ENCODE measurements around the gene MRC2. TPM values are rescaled to one million over a fixed set of nuclear protein-coding genes. Genes with fewer than 3 reads are reported as not detected.

Gene MRC2
- total RNA-seq, 2 donors from 2014 or later = 7.0 to 22.1 TPM

DNA sequence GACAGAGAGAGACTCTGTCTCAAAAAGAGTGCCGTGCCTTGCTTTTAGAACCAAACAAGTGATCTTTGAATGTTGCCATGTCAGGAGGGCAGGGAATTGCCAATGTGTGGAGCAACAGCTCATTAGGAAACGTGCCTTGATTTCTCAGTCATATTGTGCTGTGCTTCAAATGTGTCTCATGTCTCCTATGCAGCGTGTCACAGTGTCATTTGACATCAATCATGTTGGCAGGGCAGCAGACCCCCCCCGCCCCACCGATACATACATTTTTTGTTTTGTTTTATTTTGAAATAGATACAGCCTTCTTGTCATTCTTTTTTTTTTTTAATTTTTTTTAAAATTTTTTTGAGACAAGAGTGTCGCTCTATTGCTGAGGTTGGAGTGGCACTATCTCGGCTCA lies 22.1 kb downstream of the MRC2 start:
- 82 to 85% methylated on average over 7 of the region's 7 CpGs for WGBS, 2 donors
- no peak overlapping the region for H3K27ac ChIP-seq
- intact Hi-C loops (cut with DNase I) = no loop called here
- peaks cover 17% of the 10 kb centered on the region for H3K4me1 ChIP-seq
- H3K27me3 ChIP-seq = no peaks in the 10 kb centered on the region
- no peaks in the 10 kb centered on the region for H3K36me3 ChIP-seq (replicated peaks in 1 of 2; ENCODE audit: insufficient read depth in 1 of 2, low read depth in 2 of 2)
- ATAC-seq (no peak), DNase-seq (no peak)
- TF ChIP-seq POLR2A (IDR thresholded peaks at IDR 0.05) = no peak
- TF ChIP-seq, protein P1, sequence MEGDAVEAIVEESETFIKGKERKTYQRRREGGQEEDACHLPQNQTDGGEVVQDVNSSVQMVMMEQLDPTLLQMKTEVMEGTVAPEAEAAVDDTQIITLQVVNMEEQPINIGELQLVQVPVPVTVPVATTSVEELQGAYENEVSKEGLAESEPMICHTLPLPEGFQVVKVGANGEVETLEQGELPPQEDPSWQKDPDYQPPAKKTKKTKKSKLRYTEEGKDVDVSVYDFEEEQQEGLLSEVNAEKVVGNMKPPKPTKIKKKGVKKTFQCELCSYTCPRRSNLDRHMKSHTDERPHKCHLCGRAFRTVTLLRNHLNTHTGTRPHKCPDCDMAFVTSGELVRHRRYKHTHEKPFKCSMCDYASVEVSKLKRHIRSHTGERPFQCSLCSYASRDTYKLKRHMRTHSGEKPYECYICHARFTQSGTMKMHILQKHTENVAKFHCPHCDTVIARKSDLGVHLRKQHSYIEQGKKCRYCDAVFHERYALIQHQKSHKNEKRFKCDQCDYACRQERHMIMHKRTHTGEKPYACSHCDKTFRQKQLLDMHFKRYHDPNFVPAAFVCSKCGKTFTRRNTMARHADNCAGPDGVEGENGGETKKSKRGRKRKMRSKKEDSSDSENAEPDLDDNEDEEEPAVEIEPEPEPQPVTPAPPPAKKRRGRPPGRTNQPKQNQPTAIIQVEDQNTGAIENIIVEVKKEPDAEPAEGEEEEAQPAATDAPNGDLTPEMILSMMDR (IDR thresholded peaks at IDR 0.05) = no peak
- no peak overlapping the region for H3K4me3 ChIP-seq
- H3K9me3 ChIP-seq = no peaks in the 10 kb centered on the region

DNA sequence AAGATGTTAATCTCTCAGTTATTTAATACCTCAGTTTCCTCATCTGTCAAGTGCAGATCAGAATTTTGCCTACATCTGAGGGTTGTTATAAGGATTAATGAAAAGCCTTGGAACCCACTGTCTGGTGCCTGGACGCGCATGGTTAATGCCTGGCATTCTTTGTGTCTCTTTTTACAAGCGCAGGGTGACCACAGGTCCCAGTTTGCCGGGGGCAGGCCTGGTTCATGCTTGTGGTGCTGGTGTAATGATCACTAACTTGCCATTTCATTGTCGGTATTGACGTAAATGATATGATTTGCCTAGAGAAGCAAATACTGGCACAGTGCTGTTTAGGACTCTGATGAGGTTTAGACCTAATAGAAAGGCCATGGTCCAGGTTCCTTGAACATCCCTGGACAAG lies 23.1 kb downstream of the MRC2 start:
- no peak overlapping the region for H3K27ac ChIP-seq
- no peak for DNase-seq
- no peaks in the 10 kb centered on the region for H3K27me3 ChIP-seq
- no peaks in the 10 kb centered on the region for H3K9me3 ChIP-seq
- H3K4me3 ChIP-seq = no peak overlapping the region
- TF ChIP-seq POLR2A (IDR thresholded peaks at IDR 0.05) = no peak
- TF ChIP-seq, protein P1 (IDR thresholded peaks at IDR 0.05) = no peak
- H3K4me1 ChIP-seq = peaks cover 17% of the 10 kb centered on the region
- WGBS, 2 donors = 75 to 86% methylated on average over 6 of the region's 6 CpGs
- no peaks in the 10 kb centered on the region for H3K36me3 ChIP-seq (replicated peaks in 1 of 2; ENCODE audit: insufficient read depth in 1 of 2, low read depth in 2 of 2)
- intact Hi-C loops (cut with DNase I) = no loop called here
- no peak for ATAC-seq

DNA sequence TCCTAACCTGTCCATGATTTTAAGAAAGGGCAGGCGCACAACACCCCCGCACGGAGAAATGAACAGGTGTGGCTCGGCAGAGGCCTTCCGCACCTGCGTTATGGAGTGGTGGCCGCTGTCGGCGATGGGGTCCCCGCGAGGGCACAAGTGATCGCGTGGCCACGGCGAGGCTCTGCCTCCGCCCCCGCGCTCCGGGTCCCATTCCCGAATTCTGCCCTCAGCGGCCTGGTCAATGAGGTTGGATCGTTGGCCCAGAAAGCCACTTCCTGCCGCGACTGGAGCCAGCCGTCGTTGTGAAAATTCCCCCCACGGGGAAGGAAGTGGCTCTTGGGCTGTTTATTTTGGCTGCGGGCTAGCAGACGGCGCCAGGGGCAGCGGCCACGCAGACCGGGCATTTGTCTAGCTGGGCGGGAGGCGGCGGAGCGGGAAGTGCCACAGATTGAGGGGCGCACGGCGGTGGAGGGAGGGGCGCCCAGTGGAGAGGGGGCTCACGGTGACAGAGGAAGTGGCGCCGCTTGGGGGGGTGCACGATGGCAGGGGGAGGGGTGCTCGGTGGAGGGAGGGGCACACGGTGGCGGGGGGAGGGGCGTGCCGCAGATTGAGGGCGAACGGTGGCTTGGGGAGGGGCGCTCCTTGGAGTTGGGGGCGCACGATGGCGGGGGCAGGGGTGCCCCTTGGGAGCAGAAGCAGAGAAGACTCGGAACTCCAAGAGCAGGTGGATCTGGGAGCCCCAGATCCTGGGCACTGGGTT lies 25.0 kb downstream of the MRC2 start:
- intact Hi-C loops (cut with DNase I) = no loop called here

GRCh38 chr17:62653002-62653825 lies 25.7 kb downstream of the MRC2 start:
- peak overlapping the region; percentile 28 to 39 for H3K4me3 ChIP-seq
- peak overlapping the region; percentile 34 to 72 (median 43) for H3K27ac ChIP-seq
- ATAC-seq = peak; percentile 43
- peaks cover 17% of the 10 kb centered on the region for H3K4me1 ChIP-seq
- no peaks in the 10 kb centered on the region for H3K27me3 ChIP-seq
- peak; percentile 61 to 73 (median 66) for DNase-seq
- no peaks in the 10 kb centered on the region for H3K36me3 ChIP-seq (replicated peaks in 1 of 2; ENCODE audit: insufficient read depth in 1 of 2, low read depth in 2 of 2)
- H3K9me3 ChIP-seq = no peaks in the 10 kb centered on the region
- intact Hi-C loops (cut with DNase I) = no loop called here
- TF ChIP-seq, protein P1 (IDR thresholded peaks at IDR 0.05) = no peak
- TF ChIP-seq POLR2A (IDR thresholded peaks at IDR 0.05) = no peak
- 4 to 9% methylated on average over 26 to 30 of the region's 30 CpGs for WGBS, 2 donors

More for the DNA sequence above, 25.0 kb downstream of the MRC2 start:
- no peaks in the 10 kb centered on the region for H3K9me3 ChIP-seq
- no peaks in the 10 kb centered on the region for H3K27me3 ChIP-seq
- H3K27ac ChIP-seq = peak overlapping the region; percentile 34 to 72 (median 43)
- peak overlapping the region; percentile 28 to 39 for H3K4me3 ChIP-seq
- 4 to 8% methylated on average over 20 to 55 of the region's 57 CpGs for WGBS, 2 donors
- peak; percentile 65 to 78 (median 71) for DNase-seq
- TF ChIP-seq, protein P1 (IDR thresholded peaks at IDR 0.05) = no peak
- TF ChIP-seq POLR2A (IDR thresholded peaks at IDR 0.05) = peak; percentile 42 to 66 (median 61)
- ATAC-seq = peak; percentile 76
- peaks cover 17% of the 10 kb centered on the region for H3K4me1 ChIP-seq
- H3K36me3 ChIP-seq (replicated peaks in 1 of 2; ENCODE audit: insufficient read depth in 1 of 2, low read depth in 2 of 2) = no peaks in the 10 kb centered on the region
